Endothelial cell of umbilical vein (primary cell): ENCODE results near the gene CD320. TPM values are rescaled to one million over a fixed set of nuclear protein-coding genes. Genes with fewer than 3 reads are reported as not detected.

Experiments
- BruUV-seq: library from RNA; stranded (reverse); fragments of 400-500 nt; replicated peaks from 2 replicates; lab custom pipeline; 2021; lab: Mats Ljungman, UMichigan
- CTCF ChIA-PET: fragments of 300-600, 350-600 bp; sonication (Branson Sonifier 250); formaldehyde crosslinking; loops from one replicate; lab custom pipeline; 2021; ENCODE audit warnings: antibody characterized with exemption, inconsistent platforms; lab: Charles Lee
- POLR2A ChIA-PET: fragments of 300-600, 350-600 bp; sonication (Branson Sonifier 250); formaldehyde crosslinking; loops from one replicate; lab custom pipeline; 2021; ENCODE audit warnings: antibody characterized with exemption, inconsistent platforms; lab: Charles Lee
- DNase-seq: peaks from one replicate; pipeline ENCODE4 v3.0.0-alpha.2; 2011; ENCODE audit warnings: low read depth, low spot score
- FAIRE-seq: peaks from 2 replicates; lab custom pipeline; 2011; peaks lifted over from hg19 to GRCh38; lab: Jason Lieb, UNC
- H2AFZ ChIP-seq: 2 replicates; pipeline ENCODE4 v1.6.0; 2012; ENCODE audit warnings: low read depth, low read length, control low read depth, inconsistent platforms
- H3K27ac ChIP-seq: 2 replicates; pipeline ENCODE4 v1.5.1; 2011; ENCODE audit warnings: low read depth, mild to moderate bottlenecking, control low read depth, low read length, moderate library complexity; ENCODE audit not compliant: insufficient read depth
- H3K27me3 ChIP-seq, 2 experiments: 2 replicates each; pipeline versions ENCODE4 v1.6.0 to v1.6.1; 2011; ENCODE audit warnings: low read length in 2 of 2, mixed read lengths in 1 of 2; ENCODE audit not compliant: control insufficient read depth in 2 of 2, insufficient read depth in 2 of 2
- H3K36me3 ChIP-seq, 2 experiments: 2 replicates in 1 of 2; 3 replicates in 1 of 2; pipeline ENCODE4 v1.5.1; 2011; ENCODE audit warnings: low read length in 2 of 2, mild to moderate bottlenecking in 1 of 2, moderate library complexity in 1 of 2; ENCODE audit not compliant: control insufficient read depth in 2 of 2, insufficient read depth in 2 of 2; ENCODE audit errors: extremely low read depth in 1 of 2
- H3K4me1 ChIP-seq: 3 replicates; pipeline ENCODE4 v1.5.1; 2011; ENCODE audit warnings: mild to moderate bottlenecking, low read length; ENCODE audit not compliant: control insufficient read depth, insufficient read depth; ENCODE audit errors: extremely low read depth
- H3K4me2 ChIP-seq: 2 replicates; pipeline ENCODE4 v1.6.1; 2011; ENCODE audit warnings: low read length, control low read depth, mixed read lengths; ENCODE audit not compliant: insufficient read depth
- H3K4me3 ChIP-seq, 3 experiments: fragments of 200-600 bp in 1 of 3; sonication (generic), shearing (Covaris generic) in 1 of 3; replicated peaks in 1 of 3; 2 replicates each; pipeline ENCODE4 v1.5.1; 2011 to 2016; ENCODE audit warnings: control low read depth in 3 of 3, low read length in 3 of 3, mild to moderate bottlenecking in 2 of 3, inconsistent platforms in 1 of 3, low read depth in 1 of 3, moderate library complexity in 1 of 3; ENCODE audit not compliant: insufficient read depth in 1 of 3
- H3K79me2 ChIP-seq: 2 replicates; pipeline ENCODE4 v1.6.0; 2012; ENCODE audit warnings: low read length, inconsistent platforms; ENCODE audit not compliant: control insufficient read depth, insufficient read depth
- H3K9ac ChIP-seq: replicated peaks from 2 replicates; pipeline ENCODE3; 2011; ENCODE audit warnings: low read length, control low read depth; ENCODE audit not compliant: insufficient read depth; ENCODE audit errors: extremely low read depth
- H3K9me1 ChIP-seq: replicated peaks from 3 replicates; pipeline ENCODE4 v1.6.0; 2011; ENCODE audit warnings: mild to moderate bottlenecking, low read length; ENCODE audit not compliant: control insufficient read depth, insufficient read depth; ENCODE audit errors: extremely low read depth
- H3K9me3 ChIP-seq: replicated peaks from 2 replicates; pipeline ENCODE4 v1.5.1; 2012; ENCODE audit warnings: low read length, inconsistent platforms; ENCODE audit not compliant: control insufficient read depth, insufficient read depth
- H4K20me1 ChIP-seq: replicated peaks from 2 replicates; pipeline ENCODE3; 2011; ENCODE audit warnings: mild to moderate bottlenecking, low read length; ENCODE audit not compliant: control insufficient read depth, insufficient read depth; ENCODE audit errors: extremely low read depth
- CTCF ChIP-seq, 2 donors: IDR thresholded peaks; 1 replicate in 1 of 2; 2 replicates in 1 of 2; pipeline ENCODE4 v1.5.1; 2011; ENCODE audit warnings: low read length in 2 of 2, mild to moderate bottlenecking in 2 of 2, moderate library complexity in 2 of 2, control low read depth in 1 of 2, inconsistent platforms in 1 of 2, low read depth in 1 of 2; ENCODE audit not compliant: insufficient read depth in 1 of 2; ENCODE audit errors: extremely low read depth in 1 of 2
- EZH2 ChIP-seq: IDR thresholded peaks from 2 replicates; pipeline ENCODE4 v1.6.1; 2012; ENCODE audit warnings: borderline replicate concordance, low read depth, mild to moderate bottlenecking, moderate library complexity, low read length, inconsistent platforms; ENCODE audit not compliant: severe bottlenecking
- FOS ChIP-seq: IDR thresholded peaks from 2 replicates; pipeline ENCODE4 v1.6.1; 2011; ENCODE audit warnings: mild to moderate bottlenecking, low read length, moderate library complexity, borderline replicate concordance; ENCODE audit not compliant: insufficient read depth
- GATA2 ChIP-seq: IDR thresholded peaks from 2 replicates; pipeline ENCODE4 v1.7.0; 2011; ENCODE audit warnings: low read depth, mild to moderate bottlenecking, moderate library complexity, mixed read lengths, low read length; ENCODE audit not compliant: insufficient read length, insufficient read depth
- JUN ChIP-seq: IDR thresholded peaks from 2 replicates; pipeline ENCODE4 v1.6.1; 2011; ENCODE audit warnings: borderline replicate concordance, low read depth; ENCODE audit not compliant: insufficient read length, insufficient read depth
- MAX ChIP-seq: IDR thresholded peaks from 2 replicates; pipeline ENCODE4 v1.6.1; 2011; ENCODE audit not compliant: insufficient read depth, insufficient read length
- MYC ChIP-seq: IDR thresholded peaks from one replicate; pipeline ENCODE4 v1.6.1; 2011; ENCODE audit warnings: mild to moderate bottlenecking, low read depth, low read length
- POLR2A ChIP-seq: IDR thresholded peaks from 2 replicates; pipeline ENCODE4 v1.6.1; 2012; ENCODE audit warnings: low read depth, mild to moderate bottlenecking, control low read depth, low read length
- POLR2AphosphoS5 ChIP-seq: IDR thresholded peaks from 2 replicates; pipeline ENCODE4 v1.6.1; 2012; ENCODE audit warnings: low read depth, mild to moderate bottlenecking, control low read depth, low read length, moderate library complexity; ENCODE audit not compliant: insufficient read depth
- dilution Hi-C: fragments of 300-500 bp; cut with MboI; formaldehyde crosslinking; loops from one replicate; pipeline ENCODE4 v1.15.0; 2019; ENCODE audit warnings: low sequenced_read_pairs; ENCODE audit not compliant: extremely low pct_ligation_motif_present
- intact Hi-C: fragments of 100-400 bp; cut with micrococcal nuclease; formaldehyde crosslinking; loops from one replicate; pipeline ENCODE4 v1.10.0; 2022
- polyA plus RNA-seq, 4 experiments: library from polyadenylated mRNA; depleted of rRNA in 3 of 4; stranded (reverse) in 3 of 4; unstranded in 1 of 4; fragments of >200 nt; gene quantifications; 2 replicates each; pipeline versions ENCODE4 v1.2.1 to v1.2.3, GENCODE V29; 2011 to 2012; ENCODE audit warnings: missing spikeins in 1 of 4
- total RNA-seq: library from RNA; stranded (reverse); gene quantifications from 2 replicates; pipeline ENCODE4 v1.2.3, GENCODE V29; 2021

CD320 gene
- total and polyA plus RNA-seq, 2 donors (not counting 3 experiments of a cell fraction or from before 2014, with no cell fraction given) = 84.9 to 190 TPM

- DNase-seq (no peak), FAIRE-seq (peak; percentile 72)
- Histone ChIP-seq H3K4me3 (no peak overlapping the region), H3K27ac (no peak overlapping the region), H3K4me2 (no peak overlapping the region), H2AFZ (no peak overlapping the region), H4K20me1 (no peaks in the 10 kb centered on the region), H3K9ac (no peak overlapping the region), H3K79me2 (no peaks in the 10 kb centered on the region), H3K36me3 (peaks cover 3 to 14% of the 10 kb centered on the region in 2 experiments), H3K9me1 (no peaks in the 10 kb centered on the region), H3K4me1 (peaks cover 15% of the 10 kb centered on the region), H3K27me3 (no peaks in the 10 kb centered on the region), H3K9me3 (no peaks in the 10 kb centered on the region)
- CTCF ChIA-PET = interaction anchor here (0.5 to 1.4 kb wide), 2 partner anchors 12 to 41 kb away, joined by 5 to 7 read pairs; no protein-coding TSS in a partner anchor
- TF ChIP-seq JUN = no peak
- TF ChIP-seq POLR2AphosphoS5 = no peak
- no peak for TF ChIP-seq CTCF (IDR thresholded peaks at IDR 0.05; ENCODE audit: extremely low read depth in 1 of 2, insufficient read depth in 1 of 2, low read depth in 1 of 2, low read length in 2 of 2)
- no peak for TF ChIP-seq POLR2A
- no peak for TF ChIP-seq FOS
- TF ChIP-seq MYC = no peak
- no peak for TF ChIP-seq MAX
- TF ChIP-seq GATA2 = no peak
- no peak for TF ChIP-seq EZH2
- no TSS peak for BruUV-seq
- dilution Hi-C loops = no loop called here
- POLR2A ChIA-PET = interaction anchor here (1.0 kb wide), 1 partner anchor 12 kb away, joined by 3 read pairs; no protein-coding TSS in a partner anchor
- intact Hi-C loops = no loop called here
Observed at GRCh38 chr19:8336072-8336569, 28.0 kb upstream of the CD320 start.
